HL-60 (cell line): Measurements from ENCODE around the gene MAN2A2.

Experiments
- CTCF ChIP-seq: IDR thresholded peaks from one replicate; pipeline ENCODE4 v1.5.1; 2011; ENCODE audit warnings: low read length, control low read depth, inconsistent platforms; ENCODE audit not compliant: insufficient read depth
- GABPA ChIP-seq: IDR thresholded peaks from 2 replicates; pipeline ENCODE4 v1.6.1; 2012; ENCODE audit warnings: low read depth
- POLR2AphosphoS5 ChIP-seq: IDR thresholded peaks from 2 replicates; pipeline ENCODE4 v1.6.1; 2012; ENCODE audit warnings: low read depth

- TF ChIP-seq POLR2AphosphoS5, result no peak
- TF ChIP-seq CTCF, result no peak
- no peak for TF ChIP-seq GABPA
Observed at GRCh38 chr15:90863987-90864386, 39.1 kb upstream of the MAN2A2 start.
